ENCODE measurements around the gene C16orf54.

DNA sequence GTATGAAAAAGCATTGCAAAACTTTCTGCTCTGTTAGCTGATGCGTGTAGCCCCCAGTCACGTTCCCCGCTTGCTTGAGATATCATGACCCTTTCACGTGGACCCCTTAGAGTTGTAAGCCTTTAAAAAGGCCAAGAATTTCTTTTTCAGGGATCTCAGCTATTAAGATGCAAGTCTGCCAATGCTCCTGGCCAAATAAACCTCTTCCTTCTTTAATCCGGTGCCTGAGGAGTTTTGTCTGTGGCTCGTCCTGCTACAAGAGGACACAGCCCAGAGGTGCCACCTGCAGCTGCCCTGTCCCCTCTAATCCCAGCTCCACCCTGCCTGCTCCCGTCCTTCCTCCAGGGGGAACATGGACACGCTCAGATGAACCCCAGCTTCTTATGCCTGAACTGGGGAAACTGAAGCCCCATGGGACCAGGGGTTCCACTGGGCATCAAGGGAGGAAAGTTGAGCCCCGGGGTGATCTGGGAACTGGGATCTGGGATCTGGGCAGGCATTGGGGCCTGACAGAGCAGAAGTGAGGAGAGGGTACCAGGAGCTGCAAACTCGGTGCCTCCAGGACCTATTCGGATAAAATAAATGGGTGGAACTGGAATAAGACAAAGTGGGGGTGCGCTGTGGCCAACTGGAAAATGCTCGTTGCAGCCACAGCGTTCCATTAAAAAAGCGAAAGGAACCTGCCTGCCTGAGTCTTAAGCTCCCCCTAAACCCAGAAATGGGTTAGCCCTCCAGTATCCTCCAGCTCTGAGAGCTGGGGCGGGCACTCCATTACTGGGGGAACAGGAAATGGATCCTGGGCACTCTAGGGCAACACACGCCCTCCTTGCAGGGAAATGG lies 47.1 kb downstream of the C16orf54 start:
- TF ChIP-seq CTCF (conservative IDR thresholded peaks at IDR 0.05) (no peak), EZH2 (IDR thresholded peaks at IDR 0.05; ENCODE audit: low read depth) (no peak)

Data from PC-9 (cell line).